Endothelial cell of umbilical vein (primary cell): ENCODE data around the gene ASTE1. TPM values are rescaled to one million over a fixed set of nuclear protein-coding genes. Genes with fewer than 3 reads are reported as not detected.

Experiments used
- BruUV-seq: library from RNA; stranded (reverse); fragments of 400-500 nt; replicated peaks from 2 replicates; lab custom pipeline; 2021; lab: Mats Ljungman, UMichigan
- CTCF ChIA-PET: fragments of 300-600, 350-600 bp; sonication (Branson Sonifier 250); formaldehyde crosslinking; loops from one replicate; lab custom pipeline; 2021; ENCODE audit warnings: antibody characterized with exemption, inconsistent platforms; lab: Charles Lee
- POLR2A ChIA-PET: fragments of 300-600, 350-600 bp; sonication (Branson Sonifier 250); formaldehyde crosslinking; loops from one replicate; lab custom pipeline; 2021; ENCODE audit warnings: antibody characterized with exemption, inconsistent platforms; lab: Charles Lee
- DNase-seq: peaks from one replicate; pipeline ENCODE4 v3.0.0-alpha.2; 2011; ENCODE audit warnings: low read depth, low spot score
- FAIRE-seq: peaks from 2 replicates; lab custom pipeline; 2011; peaks lifted over from hg19 to GRCh38; lab: Jason Lieb, UNC
- H2AFZ ChIP-seq: 2 replicates; pipeline ENCODE4 v1.6.0; 2012; ENCODE audit warnings: low read depth, low read length, control low read depth, inconsistent platforms
- H3K27ac ChIP-seq: 2 replicates; pipeline ENCODE4 v1.5.1; 2011; ENCODE audit warnings: low read depth, mild to moderate bottlenecking, control low read depth, low read length, moderate library complexity; ENCODE audit not compliant: insufficient read depth
- H3K27me3 ChIP-seq, 2 experiments: 2 replicates each; pipeline versions ENCODE4 v1.6.0 to v1.6.1; 2011; ENCODE audit warnings: low read length in 2 of 2, mixed read lengths in 1 of 2; ENCODE audit not compliant: control insufficient read depth in 2 of 2, insufficient read depth in 2 of 2
- H3K36me3 ChIP-seq, 2 experiments: 2 replicates in 1 of 2; 3 replicates in 1 of 2; pipeline ENCODE4 v1.5.1; 2011; ENCODE audit warnings: low read length in 2 of 2, mild to moderate bottlenecking in 1 of 2, moderate library complexity in 1 of 2; ENCODE audit not compliant: control insufficient read depth in 2 of 2, insufficient read depth in 2 of 2; ENCODE audit errors: extremely low read depth in 1 of 2
- H3K4me1 ChIP-seq: 3 replicates; pipeline ENCODE4 v1.5.1; 2011; ENCODE audit warnings: mild to moderate bottlenecking, low read length; ENCODE audit not compliant: control insufficient read depth, insufficient read depth; ENCODE audit errors: extremely low read depth
- H3K4me2 ChIP-seq: 2 replicates; pipeline ENCODE4 v1.6.1; 2011; ENCODE audit warnings: low read length, control low read depth, mixed read lengths; ENCODE audit not compliant: insufficient read depth
- H3K4me3 ChIP-seq, 3 experiments: fragments of 200-600 bp in 1 of 3; sonication (generic), shearing (Covaris generic) in 1 of 3; replicated peaks in 1 of 3; 2 replicates each; pipeline ENCODE4 v1.5.1; 2011 to 2016; ENCODE audit warnings: control low read depth in 3 of 3, low read length in 3 of 3, mild to moderate bottlenecking in 2 of 3, inconsistent platforms in 1 of 3, low read depth in 1 of 3, moderate library complexity in 1 of 3; ENCODE audit not compliant: insufficient read depth in 1 of 3
- H3K79me2 ChIP-seq: 2 replicates; pipeline ENCODE4 v1.6.0; 2012; ENCODE audit warnings: low read length, inconsistent platforms; ENCODE audit not compliant: control insufficient read depth, insufficient read depth
- H3K9ac ChIP-seq: replicated peaks from 2 replicates; pipeline ENCODE3; 2011; ENCODE audit warnings: low read length, control low read depth; ENCODE audit not compliant: insufficient read depth; ENCODE audit errors: extremely low read depth
- H3K9me1 ChIP-seq: replicated peaks from 3 replicates; pipeline ENCODE4 v1.6.0; 2011; ENCODE audit warnings: mild to moderate bottlenecking, low read length; ENCODE audit not compliant: control insufficient read depth, insufficient read depth; ENCODE audit errors: extremely low read depth
- H3K9me3 ChIP-seq: replicated peaks from 2 replicates; pipeline ENCODE4 v1.5.1; 2012; ENCODE audit warnings: low read length, inconsistent platforms; ENCODE audit not compliant: control insufficient read depth, insufficient read depth
- H4K20me1 ChIP-seq: replicated peaks from 2 replicates; pipeline ENCODE3; 2011; ENCODE audit warnings: mild to moderate bottlenecking, low read length; ENCODE audit not compliant: control insufficient read depth, insufficient read depth; ENCODE audit errors: extremely low read depth
- CTCF ChIP-seq, 2 donors: IDR thresholded peaks; 1 replicate in 1 of 2; 2 replicates in 1 of 2; pipeline ENCODE4 v1.5.1; 2011; ENCODE audit warnings: low read length in 2 of 2, mild to moderate bottlenecking in 2 of 2, moderate library complexity in 2 of 2, control low read depth in 1 of 2, inconsistent platforms in 1 of 2, low read depth in 1 of 2; ENCODE audit not compliant: insufficient read depth in 1 of 2; ENCODE audit errors: extremely low read depth in 1 of 2
- EZH2 ChIP-seq: IDR thresholded peaks from 2 replicates; pipeline ENCODE4 v1.6.1; 2012; ENCODE audit warnings: borderline replicate concordance, low read depth, mild to moderate bottlenecking, moderate library complexity, low read length, inconsistent platforms; ENCODE audit not compliant: severe bottlenecking
- FOS ChIP-seq: IDR thresholded peaks from 2 replicates; pipeline ENCODE4 v1.6.1; 2011; ENCODE audit warnings: mild to moderate bottlenecking, low read length, moderate library complexity, borderline replicate concordance; ENCODE audit not compliant: insufficient read depth
- GATA2 ChIP-seq: IDR thresholded peaks from 2 replicates; pipeline ENCODE4 v1.7.0; 2011; ENCODE audit warnings: low read depth, mild to moderate bottlenecking, moderate library complexity, mixed read lengths, low read length; ENCODE audit not compliant: insufficient read length, insufficient read depth
- JUN ChIP-seq: IDR thresholded peaks from 2 replicates; pipeline ENCODE4 v1.6.1; 2011; ENCODE audit warnings: borderline replicate concordance, low read depth; ENCODE audit not compliant: insufficient read length, insufficient read depth
- MAX ChIP-seq: IDR thresholded peaks from 2 replicates; pipeline ENCODE4 v1.6.1; 2011; ENCODE audit not compliant: insufficient read depth, insufficient read length
- MYC ChIP-seq: IDR thresholded peaks from one replicate; pipeline ENCODE4 v1.6.1; 2011; ENCODE audit warnings: mild to moderate bottlenecking, low read depth, low read length
- POLR2A ChIP-seq: IDR thresholded peaks from 2 replicates; pipeline ENCODE4 v1.6.1; 2012; ENCODE audit warnings: low read depth, mild to moderate bottlenecking, control low read depth, low read length
- POLR2AphosphoS5 ChIP-seq: IDR thresholded peaks from 2 replicates; pipeline ENCODE4 v1.6.1; 2012; ENCODE audit warnings: low read depth, mild to moderate bottlenecking, control low read depth, low read length, moderate library complexity; ENCODE audit not compliant: insufficient read depth
- dilution Hi-C: fragments of 300-500 bp; cut with MboI; formaldehyde crosslinking; loops from one replicate; pipeline ENCODE4 v1.15.0; 2019; ENCODE audit warnings: low sequenced_read_pairs; ENCODE audit not compliant: extremely low pct_ligation_motif_present
- intact Hi-C: fragments of 100-400 bp; cut with micrococcal nuclease; formaldehyde crosslinking; loops from one replicate; pipeline ENCODE4 v1.10.0; 2022
- polyA plus RNA-seq, 4 experiments: library from polyadenylated mRNA; depleted of rRNA in 3 of 4; stranded (reverse) in 3 of 4; unstranded in 1 of 4; fragments of >200 nt; gene quantifications; 2 replicates each; pipeline versions ENCODE4 v1.2.1 to v1.2.3, GENCODE V29; 2011 to 2012; ENCODE audit warnings: missing spikeins in 1 of 4
- total RNA-seq: library from RNA; stranded (reverse); gene quantifications from 2 replicates; pipeline ENCODE4 v1.2.3, GENCODE V29; 2021

ASTE1 gene
- total and polyA plus RNA-seq, 2 donors (not counting 3 experiments of a cell fraction or from before 2014, with no cell fraction given), result 4.1 to 6.7 TPM

DNA sequence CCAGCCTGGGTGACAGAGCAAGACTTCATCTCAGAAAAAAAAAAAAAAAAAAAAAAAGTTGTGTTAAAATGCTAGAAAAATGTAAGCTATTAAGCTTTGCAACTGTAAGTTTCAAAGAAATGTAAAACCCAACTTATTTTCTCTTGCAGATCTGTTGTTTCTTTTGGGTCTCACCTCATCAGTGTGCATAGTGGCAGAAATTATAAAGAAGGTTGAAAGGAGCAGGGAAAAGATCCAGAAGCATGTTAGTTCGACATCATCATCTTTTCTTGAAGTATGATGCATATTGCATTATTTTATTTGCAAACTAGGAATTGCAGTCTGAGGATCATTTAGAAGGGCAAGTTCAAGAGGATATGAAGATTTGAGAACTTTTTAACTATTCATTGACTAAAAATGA, 25.6 kb downstream of the ASTE1 start:
- TF ChIP-seq EZH2, result no peak
- no peak for TF ChIP-seq GATA2
- no peak for TF ChIP-seq FOS
- no peak for TF ChIP-seq MYC
- no peak for TF ChIP-seq CTCF (IDR thresholded peaks at IDR 0.05; ENCODE audit: extremely low read depth in 1 of 2, insufficient read depth in 1 of 2, low read depth in 1 of 2, low read length in 2 of 2)
- POLR2A ChIA-PET, result no interaction called here
- Histone ChIP-seq H3K4me3 (no peak overlapping the region), H3K27ac (no peak overlapping the region), H2AFZ (no peak overlapping the region), H3K9me3 (no peaks in the 10 kb centered on the region), H3K4me2 (no peak overlapping the region), H4K20me1 (no peaks in the 10 kb centered on the region), H3K79me2 (no peaks in the 10 kb centered on the region), H3K9ac (no peak overlapping the region), H3K4me1 (no peaks in the 10 kb centered on the region), H3K36me3 (peaks cover 6 to 12% of the 10 kb centered on the region in 2 experiments), H3K9me1 (no peaks in the 10 kb centered on the region), H3K27me3 (no peaks in the 10 kb centered on the region)
- BruUV-seq, result no TSS peak
- no peak for FAIRE-seq
- intact Hi-C loops, result no loop called here
- CTCF ChIA-PET, result interaction anchor here (0.7 kb wide), 2 partner anchors 216 to 738 kb away, joined by 3 to 5 read pairs; no protein-coding TSS in a partner anchor
- no peak for DNase-seq
- dilution Hi-C loops, result no loop called here

DNA sequence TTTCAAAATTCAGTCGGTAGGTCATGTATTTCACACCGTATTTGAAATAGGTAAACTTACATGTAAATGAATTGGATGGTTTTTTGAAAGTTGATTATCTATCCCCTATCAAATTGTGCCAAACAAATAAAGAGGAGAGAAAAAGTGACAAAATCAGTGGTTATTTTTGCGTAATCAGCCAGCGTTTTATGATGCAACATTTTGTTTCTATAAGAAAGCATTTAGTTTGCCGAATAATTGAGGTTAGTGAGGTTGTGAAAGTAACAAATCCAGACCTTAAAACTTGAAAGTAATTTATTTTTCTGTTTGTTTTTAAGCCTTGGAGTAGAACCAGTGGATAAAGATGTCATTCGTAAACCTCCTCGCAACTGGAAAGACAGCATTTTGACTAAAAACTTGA, 29.3 kb downstream of the ASTE1 start:
- H3K79me2 ChIP-seq, result no peaks in the 10 kb centered on the region
- dilution Hi-C loops (no loop called here), intact Hi-C loops (no loop called here)
- H3K4me1 ChIP-seq, result no peaks in the 10 kb centered on the region
- H3K27ac ChIP-seq, result no peak overlapping the region
- no peaks in the 10 kb centered on the region for H4K20me1 ChIP-seq
- no peak for FAIRE-seq
- no peaks in the 10 kb centered on the region for H3K27me3 ChIP-seq
- peaks cover 3 to 13% of the 10 kb centered on the region in 2 experiments for H3K36me3 ChIP-seq
- POLR2A ChIA-PET, result no interaction called here
- no peak overlapping the region for H3K9ac ChIP-seq
- TF ChIP-seq FOS (no peak), EZH2 (no peak), POLR2A (no peak), GATA2 (no peak), MAX (no peak), POLR2AphosphoS5 (no peak), CTCF (IDR thresholded peaks at IDR 0.05; ENCODE audit: extremely low read depth in 1 of 2, insufficient read depth in 1 of 2, low read depth in 1 of 2, low read length in 2 of 2) (no peak), JUN (no peak), MYC (no peak)
- H2AFZ ChIP-seq, result no peak overlapping the region
- CTCF ChIA-PET, result interaction anchor here (1.5 kb wide), 1 partner anchor 64 kb away, joined by 3 read pairs; no protein-coding TSS in a partner anchor
- no peaks in the 10 kb centered on the region for H3K9me3 ChIP-seq
- BruUV-seq, result no TSS peak
- DNase-seq, result no peak
- no peak overlapping the region for H3K4me3 ChIP-seq
- H3K4me2 ChIP-seq, result no peak overlapping the region
- no peaks in the 10 kb centered on the region for H3K9me1 ChIP-seq
